H1 (cell line): Measurements from ENCODE around the gene PRKAA2. TPM values are rescaled to one million over a fixed set of nuclear protein-coding genes. Genes with fewer than 3 reads are reported as not detected.

Experiments
- CTCF ChIA-PET: fragments of 300-600 bp; sonication (Branson Sonifier 250); formaldehyde crosslinking; loops from one replicate; lab custom pipeline; 2021; ENCODE audit not compliant: partially characterized antibody; lab: Charles Lee
- POLR2A ChIA-PET: fragments of 300-600 bp; sonication (Branson Sonifier 250); formaldehyde crosslinking; loops from one replicate; lab custom pipeline; 2021; ENCODE audit warnings: inconsistent platforms; ENCODE audit not compliant: partially characterized antibody; lab: Charles Lee
- DNase-seq, 2 experiments: peaks; one replicate each; pipeline versions ENCODE4 v3.0.0 to v3.0.0-alpha.2; 2010 to 2022; ENCODE audit warnings: low spot score in 2 of 2, low read depth in 1 of 2, mixed read lengths in 1 of 2
- FAIRE-seq: peaks from 2 replicates; lab custom pipeline; 2011; peaks lifted over from hg19 to GRCh38; lab: Jason Lieb, UNC
- H2AFZ ChIP-seq: 2 replicates; pipeline ENCODE4 v1.8.1; 2012; ENCODE audit warnings: low read length, inconsistent platforms
- H2AK5ac ChIP-seq: 2 replicates; pipeline ENCODE4 v1.6.1; 2013; ENCODE audit warnings: low read depth, low read length
- H2BK120ac ChIP-seq: replicated peaks from 2 replicates; pipeline ENCODE3; 2013; ENCODE audit warnings: low read depth, low read length, inconsistent platforms
- H2BK12ac ChIP-seq: 2 replicates; pipeline ENCODE4 v1.6.1; 2013; ENCODE audit warnings: low read depth, low read length
- H2BK15ac ChIP-seq: 2 replicates; pipeline ENCODE4 v1.6.1; 2013; ENCODE audit warnings: low read length
- H2BK20ac ChIP-seq: 2 replicates; pipeline ENCODE4 v1.6.1; 2013; ENCODE audit warnings: low read length
- H2BK5ac ChIP-seq: 2 replicates; pipeline ENCODE4 v1.6.1; 2013; ENCODE audit warnings: low read depth, low read length
- H3K14ac ChIP-seq: 2 replicates; pipeline ENCODE4 v1.6.1; 2013; ENCODE audit warnings: inconsistent platforms; ENCODE audit not compliant: insufficient read length
- H3K18ac ChIP-seq: 2 replicates; pipeline ENCODE4 v1.6.1; 2013; ENCODE audit warnings: low read length; ENCODE audit errors: extremely low read depth
- H3K23ac ChIP-seq: 2 replicates; pipeline ENCODE4 v1.6.1; 2013; ENCODE audit warnings: inconsistent platforms; ENCODE audit not compliant: insufficient read length
- H3K23me2 ChIP-seq: 2 replicates; pipeline ENCODE4 v1.6.1; 2013; ENCODE audit warnings: low read depth, low read length
- H3K27ac ChIP-seq: 2 replicates; pipeline ENCODE4 v1.6.1; 2011; ENCODE audit warnings: low read depth, low read length, inconsistent platforms
- H3K27me3 ChIP-seq, 4 experiments: replicated peaks in 1 of 4; 1 replicate in 1 of 4; 2 replicates in 3 of 4; pipeline versions ENCODE4 v1.6.1 to v1.8.1; 2011 to 2013; ENCODE audit warnings: low read length in 3 of 4, mild to moderate bottlenecking in 3 of 4, inconsistent platforms in 2 of 4, mixed read lengths in 2 of 4, moderate library complexity in 1 of 4; ENCODE audit not compliant: control insufficient read depth in 3 of 4, insufficient read depth in 3 of 4; ENCODE audit errors: extremely low read depth in 1 of 4
- H3K36me3 ChIP-seq, 4 experiments: 2 replicates each; pipeline versions ENCODE4 v1.6.1 to v1.8.1; 2011 to 2013; ENCODE audit warnings: mild to moderate bottlenecking in 4 of 4, low read length in 3 of 4, moderate library complexity in 2 of 4, control low read depth in 1 of 4, inconsistent platforms in 1 of 4; ENCODE audit not compliant: insufficient read depth in 4 of 4, control insufficient read depth in 2 of 4
- H3K4ac ChIP-seq: replicated peaks from 2 replicates; pipeline ENCODE3; 2013; ENCODE audit warnings: low read length, low read depth, mixed read lengths, inconsistent platforms; ENCODE audit not compliant: insufficient read length
- H3K4me1 ChIP-seq, 4 experiments: replicated peaks in 1 of 4; 1 replicate in 1 of 4; 2 replicates in 3 of 4; pipeline versions ENCODE4 v1.6.1 to v1.8.1; 2011 to 2013; ENCODE audit warnings: low read length in 3 of 4, inconsistent platforms in 2 of 4, mixed read lengths in 1 of 4; ENCODE audit not compliant: insufficient read depth in 4 of 4, control insufficient read depth in 3 of 4
- H3K4me2 ChIP-seq, 2 experiments: 2 replicates each; pipeline versions ENCODE4 v1.6.1 to v1.8.1; 2011 to 2013; ENCODE audit warnings: low read depth in 2 of 2, low read length in 2 of 2, control low read depth in 1 of 2, inconsistent platforms in 1 of 2, mild to moderate bottlenecking in 1 of 2; ENCODE audit not compliant: insufficient read depth in 1 of 2
- H3K4me3 ChIP-seq, 4 experiments: fragments of 200-600, 300-600 bp in 1 of 4; sonication (generic), shearing (Covaris generic), sonication (Bioruptor Twin) in 1 of 4; 2 replicates each; pipeline versions ENCODE4 v1.5.1 to v1.8.1; 2011 to 2016; ENCODE audit warnings: low read length in 4 of 4, low read depth in 3 of 4, control low read depth in 2 of 4, inconsistent platforms in 2 of 4, mild to moderate bottlenecking in 2 of 4, mixed read lengths in 1 of 4, moderate library complexity in 1 of 4; ENCODE audit not compliant: insufficient read depth in 2 of 4; ENCODE audit errors: extremely low read depth in 1 of 4
- H3K56ac ChIP-seq: replicated peaks from 2 replicates; pipeline ENCODE3; 2013; ENCODE audit warnings: low read depth, mild to moderate bottlenecking, mixed read lengths, low read length, inconsistent platforms; ENCODE audit not compliant: insufficient read length
- H3K79me1 ChIP-seq: 2 replicates; pipeline ENCODE4 v1.6.1; 2013; ENCODE audit warnings: low read depth, low read length, control low read depth
- H3K79me2 ChIP-seq, 2 experiments: 2 replicates each; pipeline versions ENCODE4 v1.6.1 to v1.8.1; 2012 to 2013; ENCODE audit warnings: low read length in 2 of 2, mild to moderate bottlenecking in 2 of 2, inconsistent platforms in 1 of 2; ENCODE audit not compliant: insufficient read depth in 2 of 2, control insufficient read depth in 1 of 2
- H3K9ac ChIP-seq, 4 experiments: replicated peaks in 1 of 4; 1 replicate in 1 of 4; 2 replicates in 3 of 4; pipeline versions ENCODE4 v1.6.1 to v1.8.1; 2011 to 2013; ENCODE audit warnings: low read depth in 3 of 4, low read length in 3 of 4, control low read depth in 2 of 4, mild to moderate bottlenecking in 2 of 4, moderate library complexity in 2 of 4, inconsistent platforms in 1 of 4; ENCODE audit errors: extremely low read depth in 1 of 4
- H3K9me3 ChIP-seq, 2 experiments: 2 replicates each; pipeline versions ENCODE4 v1.6.1 to v1.8.1; 2012 to 2013; ENCODE audit warnings: mild to moderate bottlenecking in 2 of 2, moderate library complexity in 2 of 2, control low read depth in 1 of 2, inconsistent platforms in 1 of 2, low read depth in 1 of 2, low read length in 1 of 2, mixed read lengths in 1 of 2; ENCODE audit not compliant: insufficient read depth in 2 of 2
- H4K20me1 ChIP-seq, 2 experiments: replicated peaks in 1 of 2; 2 replicates each; pipeline versions ENCODE3 to v1.8.1; 2011 to 2013; ENCODE audit warnings: inconsistent platforms in 2 of 2, low read length in 2 of 2, mild to moderate bottlenecking in 1 of 2; ENCODE audit not compliant: insufficient read depth in 2 of 2, control insufficient read depth in 1 of 2
- H4K5ac ChIP-seq: 2 replicates; pipeline ENCODE4 v1.6.1; 2013; ENCODE audit warnings: low read length, low read depth, mixed read lengths, inconsistent platforms; ENCODE audit not compliant: insufficient read length
- H4K8ac ChIP-seq: 2 replicates; pipeline ENCODE4 v1.8.0; 2013; ENCODE audit warnings: mild to moderate bottlenecking, moderate library complexity, low read length, inconsistent platforms; ENCODE audit not compliant: insufficient read depth; ENCODE audit errors: extremely low read depth
- H4K91ac ChIP-seq: replicated peaks from 2 replicates; pipeline ENCODE3; 2013; ENCODE audit warnings: low read length, mixed read lengths, inconsistent platforms; ENCODE audit not compliant: insufficient read length
- FOSL1 ChIP-seq: IDR thresholded peaks from 2 replicates; pipeline ENCODE4 v1.6.1; 2011; ENCODE audit warnings: mild to moderate bottlenecking, low read depth, low read length, moderate library complexity; ENCODE audit not compliant: insufficient read depth
- MAX ChIP-seq: IDR thresholded peaks from 2 replicates; pipeline ENCODE4 v1.6.1; 2012; ENCODE audit warnings: inconsistent platforms
- TAF7 ChIP-seq: optimal IDR thresholded peaks from 2 replicates; pipeline ENCODE3; 2011; ENCODE audit warnings: low read depth, mild to moderate bottlenecking, inconsistent platforms, low read length, moderate library complexity, borderline replicate concordance
- WGBS, 2 experiments: shearing (Covaris generic) in 1 of 2; methylation state at CpG; one replicate each; pipeline versions ENCODE4 v1.1.6 to v1.1.7; 2013 to 2015; ENCODE audit warnings: low lambda C conversion rate in 2 of 2, mixed read lengths in 2 of 2, inconsistent platforms in 1 of 2, low coverage in 1 of 2, missing lambda C conversion rate in 1 of 2; ENCODE audit not compliant: insufficient replicate concordance in 2 of 2, insufficient coverage in 1 of 2, insufficient read length in 1 of 2; ENCODE audit errors: extremely low coverage in 1 of 2, missing lambda C conversion rate in 1 of 2; 5-methylcytosine and 5-hydroxymethylcytosine counted together
- polyA plus RNA-seq, 7 experiments: library from polyadenylated mRNA; depleted of rRNA in 3 of 7; stranded (reverse) in 5 of 7; unstranded in 2 of 7; fragments of >200 nt in 5 of 7; fragments of 200-250 nt in 2 of 7; gene quantifications; 1 replicate in 5 of 7; 2 replicates in 1 of 7; 4 replicates in 1 of 7; pipeline versions ENCODE4 v1.2.1 to v1.2.3, GENCODE V29; 2011 to 2013; ENCODE audit warnings: missing spikeins in 2 of 7, mixed read lengths in 2 of 7
- total RNA-seq: library from RNA; stranded (reverse); fragmentation: NEBNext Ultra II Directional; extraction: Animal tissue kit (Norgen Biotek cat#: 25700); gene quantifications from 2 replicates; pipeline ENCODE4 v1.2.1, GENCODE V29; 2021

The PRKAA2 gene
- total and polyA plus RNA-seq, 2 of the 8 experiments (the other 6 are each of a cell fraction or from before 2014, with no cell fraction given), result 2.6 to 6.4 TPM

- Histone ChIP-seq H3K4ac (no peak overlapping the region), H3K27me3 (no peaks in the 10 kb centered on the region), H2BK5ac (no peak overlapping the region), H3K23me2 (no peaks in the 10 kb centered on the region), H3K79me1 (no peaks in the 10 kb centered on the region), H3K9ac (no peak overlapping the region), H3K23ac (no peak overlapping the region), H3K9me3 (no peaks in the 10 kb centered on the region), H4K20me1 (no peaks in the 10 kb centered on the region), H2AK5ac (no peak overlapping the region), H4K91ac (no peak overlapping the region), H2BK15ac (no peak overlapping the region), H3K14ac (no peak overlapping the region), H3K27ac (no peak overlapping the region), H3K4me3 (no peak overlapping the region), H3K18ac (no peak overlapping the region), H4K5ac (no peak overlapping the region), H3K4me2 (no peak overlapping the region), H2BK20ac (no peak overlapping the region), H4K8ac (no peak overlapping the region), H3K79me2 (no peaks in the 10 kb centered on the region), H3K56ac (no peak overlapping the region), H2AFZ (no peak overlapping the region), H2BK12ac (no peak overlapping the region), H2BK120ac (no peak overlapping the region), H3K4me1 (no peaks in the 10 kb centered on the region), H3K36me3 (peaks cover 0 to 13% (median 2%) of the 10 kb centered on the region in 4 experiments; a peak in 2 of 8 replicates)
- FAIRE-seq (no peak), DNase-seq (no peak)
- TF ChIP-seq TAF7 (no peak), MAX (no peak), FOSL1 (no peak)
- CTCF ChIA-PET, result interaction anchor here (0.7 to 2.8 kb wide), 19 partner anchors 8 to 848 kb away, joined by 3 to 18 read pairs (median 4); no protein-coding TSS in a partner anchor
- POLR2A ChIA-PET, result no interaction called here
- WGBS, 2 experiments, result 93% methylated on average over 2 of the region's 2 CpGs; no CpG with 5 or more reads in 1 of the 2 experiments
These were observed 64.9 kb downstream of the PRKAA2 start for GRCh38 chr1:56709995-56710394.
